Upper lobe of left lung (tissue), 6 donors: ENCODE data around the gene GPER1. TPM values are rescaled to one million over a fixed set of nuclear protein-coding genes. Genes with fewer than 3 reads are reported as not detected.

Source experiments
- ATAC-seq, 2 donors: fragments of 200-7000 bp; cut with Tn5 transposase; one replicate each; pipeline ENCODE4 v1.9.1; 2022; ENCODE audit warnings: mild to moderate bottlenecking in 2 of 2, moderate library complexity in 2 of 2; ENCODE audit not compliant: low FRiP score in 2 of 2
- DNase-seq, 2 donors: peaks; one replicate each; pipeline ENCODE4 v3.0.0-alpha.2; 2019 to 2020
- H3K27ac ChIP-seq, 4 donors: fragments of 200-600 bp; sonication (generic); one replicate each; pipeline ENCODE4 v1.5.1; 2016 to 2019
- H3K27me3 ChIP-seq, 4 donors: fragments of 200-600 bp; sonication (generic); one replicate each; pipeline ENCODE4 v1.5.1; 2017 to 2019
- H3K36me3 ChIP-seq, 4 donors: fragments of 200-600 bp; sonication (generic); one replicate each; pipeline ENCODE4 v1.5.1; 2016 to 2019
- H3K4me1 ChIP-seq, 4 donors: fragments of 200-600 bp; sonication (generic); one replicate each; pipeline ENCODE4 v1.5.1; 2018 to 2019
- H3K4me3 ChIP-seq, 4 donors: fragments of 200-600 bp; sonication (generic); one replicate each; pipeline ENCODE4 v1.5.1; 2017 to 2019; ENCODE audit warnings: mild to moderate bottlenecking in 2 of 4, moderate library complexity in 1 of 4
- H3K9me3 ChIP-seq, 4 donors: fragments of 200-600 bp; sonication (generic); one replicate each; pipeline ENCODE4 v1.5.1; 2018 to 2019
- CTCF ChIP-seq, 6 experiments: fragments of 450-650 bp in 4 of 6; fragments of 200-600 bp in 2 of 6; sonication (generic) in 2 of 6; IDR thresholded peaks; one replicate each; pipeline ENCODE4 v1.5.1; 2016 to 2019; ENCODE audit warnings: antibody characterized with exemption in 6 of 6
- EP300 ChIP-seq, 4 donors: sonication (generic); formaldehyde crosslinking; IDR thresholded peaks; one replicate each; pipeline ENCODE4 v1.5.1; 2017; ENCODE audit warnings: antibody characterized with exemption in 4 of 4, control low read depth in 2 of 4
- POLR2A ChIP-seq, 4 donors: fragments of 450-650 bp; IDR thresholded peaks; one replicate each; pipeline ENCODE4 v1.5.1; 2016 to 2017; ENCODE audit warnings: antibody characterized with exemption in 4 of 4, mild to moderate bottlenecking in 2 of 4
- POLR2AphosphoS5 ChIP-seq, 2 donors: sonication (generic); formaldehyde crosslinking; IDR thresholded peaks; one replicate each; pipeline ENCODE4 v1.5.1; 2017; ENCODE audit warnings: antibody characterized with exemption in 2 of 2
- WGBS, 2 donors: methylation state at CpG; one replicate each; pipeline ENCODE4 v1.1.5; 2017 to 2018; 5-methylcytosine and 5-hydroxymethylcytosine counted together
- total RNA-seq, 6 donors: library from RNA; depleted of rRNA in 4 of 6; stranded (reverse); fragments of >200 nt in 4 of 6; gene quantifications; one replicate each; pipeline versions ENCODE4 v1.1.0 to v1.2.1, GENCODE V29; 2016 to 2021
- donor health status: DM: no; HTN: no; CAD: no; lungs with moderate emphysema.
- donor health status: DM: no; HTN: yes; CAD: no; lungs with severe emphysema.

The GPER1 gene
- total RNA-seq, 6 donors from 2014 or later, result 6.5 to 24.7 (median 8.5) TPM

- Histone ChIP-seq H3K27ac (peak overlapping the region in 3 of 4 donors; percentile 26 to 94 (median 37)), H3K36me3 (no peaks in the 10 kb centered on the region), H3K9me3 (no peaks in the 10 kb centered on the region), H3K4me1 (peaks cover 81 to 92% (median 85%) of the 10 kb centered on the region in 4 donors), H3K27me3 (no peaks in the 10 kb centered on the region), H3K4me3 (no peak overlapping the region)
- no peak for ATAC-seq
- 60 to 62% methylated on average over 15 of the region's 15 CpGs for WGBS, 2 donors
- no peak for TF ChIP-seq CTCF (IDR thresholded peaks at IDR 0.05)
- no peak for TF ChIP-seq POLR2A (IDR thresholded peaks at IDR 0.05)
- TF ChIP-seq EP300 (IDR thresholded peaks at IDR 0.05), result no peak
- TF ChIP-seq POLR2AphosphoS5 (IDR thresholded peaks at IDR 0.05), result no peak
- no peak for DNase-seq
These were observed 40.9 kb upstream of the GPER1 start for GRCh38 chr7:1046722-1047679.

GRCh38 chr7:1049006-1049741, 38.7 kb upstream of the GPER1 start:
- Histone ChIP-seq H3K27ac (peak overlapping the region; percentile 31 to 94 (median 35)), H3K27me3 (no peaks in the 10 kb centered on the region), H3K4me1 (peaks cover 80 to 92% (median 82%) of the 10 kb centered on the region in 4 donors), H3K9me3 (no peaks in the 10 kb centered on the region), H3K36me3 (no peaks in the 10 kb centered on the region), H3K4me3 (no peak overlapping the region)
- DNase-seq (peak in 1 of 2 donors; percentile 67), ATAC-seq (no peak)
- no peak for TF ChIP-seq CTCF (IDR thresholded peaks at IDR 0.05)
- TF ChIP-seq EP300 (IDR thresholded peaks at IDR 0.05), result no peak
- WGBS, 2 donors, result 58 to 59% methylated on average over 8 to 23 of the region's 23 CpGs

- ATAC-seq (no peak), DNase-seq (peak in 1 of 2 donors; percentile 57)
- Histone ChIP-seq H3K36me3 (no peaks in the 10 kb centered on the region), H3K27me3 (no peaks in the 10 kb centered on the region), H3K4me3 (no peak overlapping the region), H3K27ac (peak overlapping the region in 3 of 4 donors; percentile 31 to 94 (median 37)), H3K9me3 (no peaks in the 10 kb centered on the region), H3K4me1 (peaks cover 85 to 94% (median 89%) of the 10 kb centered on the region in 4 donors)
- no peak for TF ChIP-seq EP300 (IDR thresholded peaks at IDR 0.05)
- TF ChIP-seq POLR2AphosphoS5 (IDR thresholded peaks at IDR 0.05), result no peak
- no peak for TF ChIP-seq CTCF (IDR thresholded peaks at IDR 0.05)
- no peak for TF ChIP-seq POLR2A (IDR thresholded peaks at IDR 0.05)
- 63% methylated on average over 8 of the region's 8 CpGs; no CpG with 5 or more reads in 1 of the 2 donors for WGBS, 2 donors
These were observed 38.1 kb upstream of the GPER1 start for GRCh38 chr7:1049801-1050200.

- WGBS, 2 donors, result 94 to 95% methylated on average over 20 to 26 of the region's 30 CpGs
- H3K4me3 ChIP-seq, result no peak overlapping the region
- H3K27ac ChIP-seq, result peak overlapping the region; percentile 31 to 94 (median 88)
- no peak for TF ChIP-seq POLR2A (IDR thresholded peaks at IDR 0.05)
- peaks cover 84 to 94% (median 89%) of the 10 kb centered on the region in 4 donors for H3K4me1 ChIP-seq
- peak in 1 of 2 donors; percentile 55 for DNase-seq
- no peaks in the 10 kb centered on the region for H3K27me3 ChIP-seq
- no peaks in the 10 kb centered on the region for H3K9me3 ChIP-seq
- no peak for ATAC-seq
- H3K36me3 ChIP-seq, result no peaks in the 10 kb centered on the region
These were observed 37.5 kb upstream of the GPER1 start for GRCh38 chr7:1050254-1050906.
